Measurements from ENCODE around the gene BHLHE40. TPM values are rescaled to one million over a fixed set of nuclear protein-coding genes. Genes with fewer than 3 reads are reported as not detected.
A peak's percentile ranks its signal among the peaks of the same experiment; 100 is the strongest.

The BHLHE40 gene
- total and polyA plus RNA-seq, 2 of the 13 experiments (the other 11 are each of a cell fraction or from before 2014, with no cell fraction given), result 1.8 to 51.0 TPM

DNA sequence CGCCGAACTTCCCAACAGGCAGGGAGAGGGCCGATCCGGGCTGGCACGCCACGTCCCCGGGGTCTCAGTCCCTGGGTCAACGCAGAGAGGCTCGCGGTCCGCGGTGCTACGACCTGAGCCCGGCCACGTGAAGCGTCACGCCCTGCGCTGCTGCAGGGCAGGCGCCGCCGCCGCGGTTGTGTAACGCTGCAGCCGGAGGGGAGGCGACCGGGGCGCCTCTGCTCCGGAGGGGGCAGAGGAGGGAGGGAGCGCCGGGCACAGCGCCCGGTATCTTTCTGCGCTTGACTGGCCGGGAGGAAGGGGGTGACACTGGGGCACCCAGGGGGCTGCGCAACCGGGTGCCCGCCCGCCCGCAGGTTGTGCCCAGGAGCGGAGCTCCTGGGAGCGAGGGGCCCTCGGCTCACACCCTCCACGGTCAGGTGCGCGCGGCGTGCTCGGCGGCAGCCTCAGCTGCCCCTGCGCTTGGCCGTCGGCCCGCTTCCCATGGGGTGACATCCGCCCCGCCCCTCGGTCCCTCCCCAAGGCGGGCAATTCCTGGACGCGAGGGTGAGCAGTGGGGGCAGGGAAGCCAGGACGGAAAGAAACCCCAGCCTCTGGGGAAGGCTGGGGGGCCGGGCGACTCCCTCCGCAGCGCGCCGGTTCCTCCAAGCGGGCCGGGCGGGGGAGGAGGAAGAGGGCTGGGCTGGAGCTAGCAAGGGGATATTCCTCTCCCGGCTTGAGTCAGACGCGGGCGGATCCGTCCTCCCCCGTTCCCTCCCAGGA is 852 bp upstream of the BHLHE40 start (continued):
- TF ChIP-seq ZKSCAN1 (IDR thresholded peaks at IDR 0.05; ENCODE audit: low read length) (no peak), ZNF124 (CRISPR knock-in tag; IDR thresholded peaks at IDR 0.05) (no peak), KLF11 (CRISPR knock-in tag; IDR thresholded peaks at IDR 0.05) (peak; percentile 29; the same call in 1 of the 2 replicates), ZFP36L1 (CRISPR knock-in tag; IDR thresholded peaks at IDR 0.05) (peak; percentile 80), DPF2 (CRISPR knock-in tag; IDR thresholded peaks at IDR 0.05; ENCODE audit: borderline replicate concordance, low read depth) (peak; percentile 63), ZNF3 (CRISPR knock-in tag; IDR thresholded peaks at IDR 0.05) (no peak), ZNF644 (CRISPR knock-in tag; IDR thresholded peaks at IDR 0.05; ENCODE audit: low read depth) (0 out of 2 replicates have a peak, but pooled peaks have one; percentile 2), ZNF431 (CRISPR knock-in tag; IDR thresholded peaks at IDR 0.05; ENCODE audit: borderline replicate concordance, low read depth) (0 out of 2 replicates have a peak, but pooled peaks have one; percentile 66), ARNTL (CRISPR knock-in tag; IDR thresholded peaks at IDR 0.05) (peak; percentile 99), NFE2L1 (CRISPR knock-in tag; IDR thresholded peaks at IDR 0.05; ENCODE audit: borderline replicate concordance) (no peak), RORA (CRISPR knock-in tag; IDR thresholded peaks at IDR 0.05) (no peak), ZSCAN29 (CRISPR knock-in tag; conservative IDR thresholded peaks at IDR 0.05) (0 out of 2 replicates have a peak, but pooled peaks have one; percentile 76), FOXA3 (CRISPR knock-in tag; IDR thresholded peaks at IDR 0.05) (peak; percentile 76), MXI1 (IDR thresholded peaks at IDR 0.05; ENCODE audit: borderline replicate concordance, low read depth, low read length) (peak; percentile 76; the same call in 2 of the 3 replicates), MYNN (CRISPR knock-in tag; IDR thresholded peaks at IDR 0.05; ENCODE audit: low read depth) (0 out of 2 replicates have a peak, but pooled peaks have one; percentile 41), ZSCAN25 (CRISPR knock-in tag; IDR thresholded peaks at IDR 0.05) (peak; percentile 85), THYN1 (CRISPR knock-in tag; IDR thresholded peaks at IDR 0.05; ENCODE audit: borderline replicate concordance, low read depth) (no peak), ZNF343 (CRISPR knock-in tag; IDR thresholded peaks at IDR 0.05) (peak; percentile 96), HOXA7 (CRISPR knock-in tag; IDR thresholded peaks at IDR 0.05) (peak; percentile 87), ZNF296 (CRISPR knock-in tag; conservative IDR thresholded peaks at IDR 0.05) (0 out of 2 replicates have a peak, but pooled peaks have one; percentile 45), NFE2L2 (IDR thresholded peaks at IDR 0.05; ENCODE audit: low read length) (no peak), ZNF160 (CRISPR knock-in tag; IDR thresholded peaks at IDR 0.05) (no peak; the same call in 1 of the 2 replicates), CREB1 (IDR thresholded peaks at IDR 0.05) (peak; percentile 66; the same call in 1 of the 2 replicates), CREB1 (CRISPR knock-in tag; IDR thresholded peaks at IDR 0.05) (no peak), ZNF234 (CRISPR knock-in tag; conservative IDR thresholded peaks at IDR 0.05) (peak; percentile 81; the same call in 1 of the 2 replicates), SAP130 (CRISPR knock-in tag; IDR thresholded peaks at IDR 0.05; ENCODE audit: low read depth) (peak; percentile 85), ZNF256 (CRISPR knock-in tag; conservative IDR thresholded peaks at IDR 0.05) (no peak)
- TF ChIP-seq, protein P1, sequence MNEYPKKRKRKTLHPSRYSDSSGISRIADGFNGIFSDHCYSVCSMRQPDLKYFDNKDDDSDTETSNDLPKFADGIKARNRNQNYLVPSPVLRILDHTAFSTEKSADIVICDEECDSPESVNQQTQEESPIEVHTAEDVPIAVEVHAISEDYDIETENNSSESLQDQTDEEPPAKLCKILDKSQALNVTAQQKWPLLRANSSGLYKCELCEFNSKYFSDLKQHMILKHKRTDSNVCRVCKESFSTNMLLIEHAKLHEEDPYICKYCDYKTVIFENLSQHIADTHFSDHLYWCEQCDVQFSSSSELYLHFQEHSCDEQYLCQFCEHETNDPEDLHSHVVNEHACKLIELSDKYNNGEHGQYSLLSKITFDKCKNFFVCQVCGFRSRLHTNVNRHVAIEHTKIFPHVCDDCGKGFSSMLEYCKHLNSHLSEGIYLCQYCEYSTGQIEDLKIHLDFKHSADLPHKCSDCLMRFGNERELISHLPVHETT (CRISPR knock-in tag; conservative IDR thresholded peaks at IDR 0.05), result peak; percentile 91
- TF ChIP-seq, protein P2, sequence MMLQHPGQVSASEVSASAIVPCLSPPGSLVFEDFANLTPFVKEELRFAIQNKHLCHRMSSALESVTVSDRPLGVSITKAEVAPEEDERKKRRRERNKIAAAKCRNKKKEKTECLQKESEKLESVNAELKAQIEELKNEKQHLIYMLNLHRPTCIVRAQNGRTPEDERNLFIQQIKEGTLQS (CRISPR knock-in tag; IDR thresholded peaks at IDR 0.05), result peak; percentile 45; the same call in 1 of the 2 replicates
- TF ChIP-seq, protein P3, sequence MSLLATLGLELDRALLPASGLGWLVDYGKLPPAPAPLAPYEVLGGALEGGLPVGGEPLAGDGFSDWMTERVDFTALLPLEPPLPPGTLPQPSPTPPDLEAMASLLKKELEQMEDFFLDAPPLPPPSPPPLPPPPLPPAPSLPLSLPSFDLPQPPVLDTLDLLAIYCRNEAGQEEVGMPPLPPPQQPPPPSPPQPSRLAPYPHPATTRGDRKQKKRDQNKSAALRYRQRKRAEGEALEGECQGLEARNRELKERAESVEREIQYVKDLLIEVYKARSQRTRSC (CRISPR knock-in tag; IDR thresholded peaks at IDR 0.05; ENCODE audit: low read depth), result 0 out of 2 replicates have a peak, but pooled peaks have one; percentile 58
